ENCODE measurements around the gene NEUROG2. TPM values are rescaled to one million over a fixed set of nuclear protein-coding genes. Genes with fewer than 3 reads are reported as not detected.
A peak's percentile ranks its signal among the peaks of the same experiment; 100 is the strongest.

Gene NEUROG2
- total RNA-seq, 1 donor from 2014 or later = not detected

DNA sequence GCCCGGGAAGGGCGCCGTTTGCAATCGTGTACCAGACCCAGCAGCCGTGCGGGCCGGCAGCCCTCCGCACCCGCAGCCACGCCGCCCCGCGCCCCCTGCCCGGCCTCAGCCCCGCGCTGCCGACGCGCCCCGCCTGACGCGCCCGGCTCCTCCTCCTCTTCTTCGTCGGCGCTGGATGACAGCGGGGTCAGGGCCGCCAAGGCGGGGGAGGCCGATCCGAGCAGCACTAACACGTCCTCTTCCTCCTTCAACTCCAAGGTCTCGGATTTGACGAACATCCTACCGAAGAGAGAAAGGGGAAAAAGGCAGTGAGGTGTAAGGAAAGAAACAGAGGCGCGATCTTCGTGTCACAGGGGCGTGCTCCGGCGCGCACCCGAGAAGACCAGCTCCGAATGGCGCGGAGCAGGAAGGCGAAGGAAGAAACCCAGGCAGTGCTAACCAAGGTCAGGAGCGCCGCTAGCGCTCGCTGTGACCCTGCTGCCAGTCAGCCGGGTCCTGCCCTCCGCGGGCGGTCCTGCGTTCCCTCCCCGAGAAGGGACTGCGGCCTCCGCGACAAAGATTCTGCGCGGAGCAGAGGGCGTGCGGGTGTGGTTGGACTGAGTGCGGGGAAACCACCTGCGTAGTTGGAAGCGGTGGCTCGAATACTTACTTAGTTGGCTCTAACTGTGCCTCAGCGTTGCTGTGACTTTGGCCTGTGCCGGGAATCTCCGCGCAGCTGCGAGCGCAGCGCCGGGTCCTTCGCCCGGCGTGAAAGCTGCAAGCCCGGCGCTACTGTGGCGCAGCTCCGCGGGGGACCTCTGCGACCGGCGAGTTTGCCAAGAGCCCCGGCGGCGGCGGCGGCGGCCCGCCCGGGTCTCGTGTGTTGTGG lies 548 bp downstream of the NEUROG2 start:
- Histone ChIP-seq H3K27me3 (ENCODE audit: control insufficient read depth in 3 of 3, insufficient read depth in 3 of 3, low read length in 3 of 3) (peaks cover 85 to 88% (median 85%) of the 10 kb centered on the region in 3 donors), H3K36me3 (ENCODE audit: control insufficient read depth in 3 of 3, insufficient read depth in 3 of 3, low read length in 3 of 3) (no peaks in the 10 kb centered on the region), H3K9me3 (ENCODE audit: control insufficient read depth in 3 of 3, low read length in 3 of 3) (no peaks in the 10 kb centered on the region), H3K27ac (ENCODE audit: low read depth, low read length) (no peak overlapping the region), H3K4me3 (ENCODE audit: low read length in 3 of 3) (peak overlapping the region; percentile 79 to 85 (median 82)), H3K9ac (ENCODE audit: low read depth in 1 of 3, low read length in 3 of 3) (peak overlapping the region; percentile 20 to 68 (median 45)), H3K4me1 (ENCODE audit: control insufficient read depth in 3 of 3, insufficient read depth in 3 of 3, low read length in 3 of 3) (peaks cover 24 to 32% (median 30%) of the 10 kb centered on the region in 3 donors)

DNA sequence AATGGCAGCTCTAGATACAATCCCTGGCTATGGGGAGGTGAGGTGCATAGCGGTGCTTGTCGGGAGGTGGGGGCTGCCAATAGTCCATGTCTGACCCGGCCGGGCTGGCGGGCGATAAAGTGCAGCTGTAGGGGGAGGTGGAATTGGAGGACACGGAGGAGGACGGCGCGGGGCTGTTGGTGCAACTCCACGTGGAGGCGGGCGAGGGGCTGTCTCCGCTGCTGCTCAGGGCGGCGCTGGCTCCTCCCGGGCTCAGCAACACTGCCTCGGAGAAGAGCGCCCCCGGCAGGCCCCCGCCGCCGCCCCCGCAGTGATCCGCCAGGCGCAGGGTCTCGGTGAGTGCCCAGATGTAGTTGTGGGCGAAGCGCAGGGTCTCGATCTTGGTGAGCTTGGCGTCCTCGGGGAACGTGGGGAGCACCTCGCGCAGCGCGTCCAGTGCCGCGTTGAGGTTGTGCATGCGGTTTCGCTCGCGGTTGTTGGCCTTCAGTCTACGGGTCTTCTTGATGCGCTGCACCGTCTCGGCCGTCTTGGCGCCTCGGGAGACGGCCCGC lies 1.3 kb downstream of the NEUROG2 start:
- Histone ChIP-seq H3K27me3 (ENCODE audit: control insufficient read depth in 3 of 3, insufficient read depth in 3 of 3, low read length in 3 of 3) (peaks cover 84 to 86% (median 84%) of the 10 kb centered on the region in 3 donors), H3K9ac (ENCODE audit: low read depth in 1 of 3, low read length in 3 of 3) (no peak overlapping the region), H3K4me3 (ENCODE audit: low read length in 3 of 3) (peak overlapping the region; percentile 59 to 85 (median 82)), H3K9me3 (ENCODE audit: control insufficient read depth in 3 of 3, low read length in 3 of 3) (no peaks in the 10 kb centered on the region), H3K27ac (ENCODE audit: low read depth, low read length) (no peak overlapping the region), H3K36me3 (ENCODE audit: control insufficient read depth in 3 of 3, insufficient read depth in 3 of 3, low read length in 3 of 3) (no peaks in the 10 kb centered on the region), H3K4me1 (ENCODE audit: control insufficient read depth in 3 of 3, insufficient read depth in 3 of 3, low read length in 3 of 3) (peaks cover 29 to 36% (median 35%) of the 10 kb centered on the region in 3 donors)

DNA sequence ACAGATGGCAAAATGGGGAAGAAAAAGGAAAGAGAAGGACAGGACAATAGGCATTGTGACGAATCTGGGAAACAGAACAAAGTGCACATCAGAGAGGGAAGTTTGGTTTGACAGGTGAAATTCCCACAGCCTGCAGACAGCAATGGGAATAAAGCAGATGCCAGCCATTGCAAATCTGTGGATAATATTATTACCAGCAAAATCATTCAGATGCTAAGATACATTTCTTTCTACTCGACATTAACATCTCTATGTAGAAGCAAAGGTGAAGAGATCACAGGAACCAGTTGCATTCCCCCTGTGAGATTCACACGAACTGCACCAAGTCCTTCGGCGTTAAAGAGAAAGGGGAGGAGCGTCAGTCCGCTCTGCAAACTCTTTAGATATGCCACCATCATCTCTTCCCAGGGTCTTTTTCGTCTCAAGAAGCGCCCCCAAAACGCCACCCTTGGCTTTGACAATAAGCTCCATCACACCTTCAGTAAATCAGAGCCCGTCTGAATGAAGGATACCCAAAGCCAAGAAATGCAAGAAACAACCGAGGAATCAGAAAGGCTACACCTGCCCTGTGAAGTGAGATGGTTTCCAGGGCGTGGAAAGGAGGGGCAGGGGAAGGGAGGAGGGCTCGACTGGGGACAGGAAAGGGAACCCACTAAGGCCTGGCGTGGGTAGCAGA lies 1.9 kb downstream of the NEUROG2 start:
- Histone ChIP-seq H3K9ac (ENCODE audit: low read depth in 1 of 3, low read length in 3 of 3) (no peak overlapping the region), H3K4me1 (ENCODE audit: control insufficient read depth in 3 of 3, insufficient read depth in 3 of 3, low read length in 3 of 3) (peaks cover 35 to 39% (median 36%) of the 10 kb centered on the region in 3 donors), H3K27me3 (ENCODE audit: control insufficient read depth in 3 of 3, insufficient read depth in 3 of 3, low read length in 3 of 3) (peaks cover 85 to 90% (median 88%) of the 10 kb centered on the region in 3 donors), H3K36me3 (ENCODE audit: control insufficient read depth in 3 of 3, insufficient read depth in 3 of 3, low read length in 3 of 3) (no peaks in the 10 kb centered on the region), H3K27ac (ENCODE audit: low read depth, low read length) (no peak overlapping the region), H3K4me3 (ENCODE audit: low read length in 3 of 3) (peak overlapping the region in 2 of 3 donors; percentile 33 to 82), H3K9me3 (ENCODE audit: control insufficient read depth in 3 of 3, low read length in 3 of 3) (no peaks in the 10 kb centered on the region)

DNA sequence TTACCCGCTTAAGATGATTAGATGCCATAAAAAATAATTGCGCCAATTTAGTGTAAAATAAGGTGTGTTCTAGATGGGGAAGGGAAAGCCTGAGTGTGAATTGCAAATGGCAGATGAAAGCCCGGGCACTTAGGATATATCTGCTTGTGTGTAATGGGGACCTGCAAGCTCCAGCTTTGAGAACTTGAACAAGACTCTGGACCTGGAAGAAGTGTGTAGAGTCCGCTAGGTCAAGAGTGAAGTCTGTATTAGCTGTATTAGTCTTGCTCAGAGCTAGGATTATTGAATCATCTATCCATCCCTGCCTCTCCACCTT lies 4.2 kb downstream of the NEUROG2 start:
- Histone ChIP-seq H3K9ac (ENCODE audit: low read depth in 1 of 3, low read length in 3 of 3) (no peak overlapping the region), H3K4me1 (ENCODE audit: control insufficient read depth in 3 of 3, insufficient read depth in 3 of 3, low read length in 3 of 3) (peaks cover 28 to 32% (median 30%) of the 10 kb centered on the region in 3 donors), H3K4me3 (ENCODE audit: low read length in 3 of 3) (no peak overlapping the region), H3K9me3 (ENCODE audit: control insufficient read depth in 3 of 3, low read length in 3 of 3) (no peaks in the 10 kb centered on the region), H3K27ac (ENCODE audit: low read depth, low read length) (no peak overlapping the region), H3K27me3 (ENCODE audit: control insufficient read depth in 3 of 3, insufficient read depth in 3 of 3, low read length in 3 of 3) (peaks cover 74 to 82% (median 79%) of the 10 kb centered on the region in 3 donors), H3K36me3 (ENCODE audit: control insufficient read depth in 3 of 3, insufficient read depth in 3 of 3, low read length in 3 of 3) (no peaks in the 10 kb centered on the region)

- H3K4me1 ChIP-seq (ENCODE audit: control insufficient read depth in 3 of 3, insufficient read depth in 3 of 3, low read length in 3 of 3) = peaks cover 25 to 27% (median 25%) of the 10 kb centered on the region in 3 donors
- no peak overlapping the region for H3K4me3 ChIP-seq (ENCODE audit: low read length in 3 of 3)
- H3K9me3 ChIP-seq (ENCODE audit: control insufficient read depth in 3 of 3, low read length in 3 of 3) = no peaks in the 10 kb centered on the region
- H3K36me3 ChIP-seq (ENCODE audit: control insufficient read depth in 3 of 3, insufficient read depth in 3 of 3, low read length in 3 of 3) = no peaks in the 10 kb centered on the region
- H3K27ac ChIP-seq (ENCODE audit: low read depth, low read length) = no peak overlapping the region
- no peak overlapping the region for H3K9ac ChIP-seq (ENCODE audit: low read depth in 1 of 3, low read length in 3 of 3)
- peaks cover 71 to 82% (median 80%) of the 10 kb centered on the region in 3 donors for H3K27me3 ChIP-seq (ENCODE audit: control insufficient read depth in 3 of 3, insufficient read depth in 3 of 3, low read length in 3 of 3)
Observed at GRCh38 chr4:112511093-112511802, 4.7 kb downstream of the NEUROG2 start.

GRCh38 chr4:112510291-112511092 lies 5.5 kb downstream of the NEUROG2 start:
- H3K9me3 ChIP-seq (ENCODE audit: control insufficient read depth in 3 of 3, low read length in 3 of 3) = no peaks in the 10 kb centered on the region
- peaks cover 70 to 80% (median 75%) of the 10 kb centered on the region in 3 donors for H3K27me3 ChIP-seq (ENCODE audit: control insufficient read depth in 3 of 3, insufficient read depth in 3 of 3, low read length in 3 of 3)
- no peak overlapping the region for H3K27ac ChIP-seq (ENCODE audit: low read depth, low read length)
- H3K36me3 ChIP-seq (ENCODE audit: control insufficient read depth in 3 of 3, insufficient read depth in 3 of 3, low read length in 3 of 3) = no peaks in the 10 kb centered on the region
- peak overlapping the region; percentile 38 to 51 (median 45) for H3K4me3 ChIP-seq (ENCODE audit: low read length in 3 of 3)
- H3K9ac ChIP-seq (ENCODE audit: low read depth in 1 of 3, low read length in 3 of 3) = no peak overlapping the region
- H3K4me1 ChIP-seq (ENCODE audit: control insufficient read depth in 3 of 3, insufficient read depth in 3 of 3, low read length in 3 of 3) = peaks cover 21 to 25% (median 25%) of the 10 kb centered on the region in 3 donors

DNA sequence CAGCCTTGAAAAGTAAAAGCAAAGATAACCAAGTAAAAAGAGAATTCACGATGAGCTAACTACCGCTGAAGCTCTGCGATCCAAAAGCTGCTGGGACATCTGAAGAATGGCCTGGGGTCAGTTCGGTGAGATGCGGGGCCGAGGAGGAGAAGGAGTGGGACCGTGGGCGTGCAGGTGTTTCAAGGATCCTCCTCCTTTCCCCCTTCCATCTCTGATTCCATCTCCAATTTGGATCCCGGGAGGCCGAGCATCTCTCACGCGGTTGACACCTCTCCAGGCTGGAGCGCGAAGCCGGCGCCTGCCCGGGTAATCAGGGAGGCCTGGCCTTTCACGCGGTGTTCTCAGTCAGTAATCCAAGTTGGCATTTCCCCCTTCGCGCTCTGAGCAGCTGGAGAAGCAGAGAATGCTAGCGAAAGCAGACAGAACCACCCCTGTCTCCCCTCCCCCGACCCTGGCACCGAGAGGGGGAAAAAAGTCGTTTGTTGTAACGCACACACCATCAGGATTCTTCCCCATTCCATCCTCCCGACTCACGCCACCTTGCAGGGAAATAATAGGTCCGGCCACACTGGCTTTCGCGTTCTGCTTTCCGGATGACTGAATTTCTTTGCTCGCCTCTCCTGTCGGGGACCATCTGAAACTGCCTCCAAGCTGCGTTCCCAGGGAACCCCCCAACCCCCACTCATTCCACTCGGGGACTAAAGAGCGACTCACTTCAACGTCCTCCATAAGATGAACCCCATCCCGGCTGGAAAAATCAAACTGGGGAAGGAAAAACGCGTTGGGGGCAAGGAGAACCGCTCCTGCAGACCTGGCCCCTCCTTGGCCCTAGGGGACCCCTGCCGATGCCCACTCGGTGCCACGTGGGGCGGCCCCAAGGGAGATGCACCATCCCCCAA lies 6.5 kb downstream of the NEUROG2 start:
- Histone ChIP-seq H3K9me3 (ENCODE audit: control insufficient read depth in 3 of 3, low read length in 3 of 3) (no peaks in the 10 kb centered on the region), H3K4me1 (ENCODE audit: control insufficient read depth in 3 of 3, insufficient read depth in 3 of 3, low read length in 3 of 3) (peaks cover 11 to 21% (median 20%) of the 10 kb centered on the region in 3 donors), H3K36me3 (ENCODE audit: control insufficient read depth in 3 of 3, insufficient read depth in 3 of 3, low read length in 3 of 3) (no peaks in the 10 kb centered on the region), H3K9ac (ENCODE audit: low read depth in 1 of 3, low read length in 3 of 3) (no peak overlapping the region), H3K27me3 (ENCODE audit: control insufficient read depth in 3 of 3, insufficient read depth in 3 of 3, low read length in 3 of 3) (peaks cover 65 to 73% (median 66%) of the 10 kb centered on the region in 3 donors), H3K27ac (ENCODE audit: low read depth, low read length) (no peak overlapping the region), H3K4me3 (ENCODE audit: low read length in 3 of 3) (peak overlapping the region in 2 of 3 donors; percentile 38 to 55)

- H3K4me3 ChIP-seq (ENCODE audit: low read length in 3 of 3) = no peak overlapping the region
- H3K9me3 ChIP-seq (ENCODE audit: control insufficient read depth in 3 of 3, low read length in 3 of 3) = no peaks in the 10 kb centered on the region
- no peaks in the 10 kb centered on the region for H3K36me3 ChIP-seq (ENCODE audit: control insufficient read depth in 3 of 3, insufficient read depth in 3 of 3, low read length in 3 of 3)
- H3K27ac ChIP-seq (ENCODE audit: low read depth, low read length) = no peak overlapping the region
- H3K4me1 ChIP-seq (ENCODE audit: control insufficient read depth in 3 of 3, insufficient read depth in 3 of 3, low read length in 3 of 3) = peaks cover 9 to 16% (median 13%) of the 10 kb centered on the region in 3 donors
- H3K27me3 ChIP-seq (ENCODE audit: control insufficient read depth in 3 of 3, insufficient read depth in 3 of 3, low read length in 3 of 3) = peaks cover 55 to 63% (median 56%) of the 10 kb centered on the region in 3 donors
- H3K9ac ChIP-seq (ENCODE audit: low read depth in 1 of 3, low read length in 3 of 3) = no peak overlapping the region
Observed at GRCh38 chr4:112508356-112508755, 7.6 kb downstream of the NEUROG2 start.

Measured in skeletal muscle tissue (tissue), 4 donors.